Measurements from ENCODE around the gene NUPR2. TPM values are rescaled to one million over a fixed set of nuclear protein-coding genes. Genes with fewer than 3 reads are reported as not detected.

The NUPR2 gene
- total RNA-seq, 4 donors from 2014 or later: not detected

DNA sequence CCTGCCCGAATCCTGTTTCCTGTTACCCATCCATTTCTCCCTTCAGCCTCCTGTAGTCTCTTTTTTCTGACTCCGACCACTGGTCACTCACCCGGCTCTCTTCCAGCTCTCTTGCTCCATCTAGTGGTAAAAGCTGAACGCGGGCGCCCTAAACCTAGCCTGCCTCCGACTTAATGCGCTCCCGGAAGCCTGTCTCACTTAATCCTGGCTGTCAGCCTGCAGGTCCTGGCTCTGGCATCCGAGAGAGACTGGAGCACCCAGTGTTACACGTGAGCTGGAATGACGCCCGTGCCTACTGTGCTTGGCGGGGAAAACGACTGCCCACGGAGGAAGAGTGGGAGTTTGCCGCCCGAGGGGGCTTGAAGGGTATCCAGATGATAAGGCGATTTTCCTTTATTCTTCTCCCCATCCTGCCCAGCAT lies 41.8 kb downstream of the NUPR2 start:
- TF ChIP-seq, protein P1, sequence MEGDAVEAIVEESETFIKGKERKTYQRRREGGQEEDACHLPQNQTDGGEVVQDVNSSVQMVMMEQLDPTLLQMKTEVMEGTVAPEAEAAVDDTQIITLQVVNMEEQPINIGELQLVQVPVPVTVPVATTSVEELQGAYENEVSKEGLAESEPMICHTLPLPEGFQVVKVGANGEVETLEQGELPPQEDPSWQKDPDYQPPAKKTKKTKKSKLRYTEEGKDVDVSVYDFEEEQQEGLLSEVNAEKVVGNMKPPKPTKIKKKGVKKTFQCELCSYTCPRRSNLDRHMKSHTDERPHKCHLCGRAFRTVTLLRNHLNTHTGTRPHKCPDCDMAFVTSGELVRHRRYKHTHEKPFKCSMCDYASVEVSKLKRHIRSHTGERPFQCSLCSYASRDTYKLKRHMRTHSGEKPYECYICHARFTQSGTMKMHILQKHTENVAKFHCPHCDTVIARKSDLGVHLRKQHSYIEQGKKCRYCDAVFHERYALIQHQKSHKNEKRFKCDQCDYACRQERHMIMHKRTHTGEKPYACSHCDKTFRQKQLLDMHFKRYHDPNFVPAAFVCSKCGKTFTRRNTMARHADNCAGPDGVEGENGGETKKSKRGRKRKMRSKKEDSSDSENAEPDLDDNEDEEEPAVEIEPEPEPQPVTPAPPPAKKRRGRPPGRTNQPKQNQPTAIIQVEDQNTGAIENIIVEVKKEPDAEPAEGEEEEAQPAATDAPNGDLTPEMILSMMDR (IDR thresholded peaks at IDR 0.05; ENCODE audit: low read depth): no peak

Other genes starting within 250 kb of the NUPR2 start
- gene ZNF713, start 229.0 kb downstream of the NUPR2 start, total RNA-seq: 1 to 10 TPM; 1.3 to 3.8 (median 3.2) TPM
- 10 to 100 TPM in 1 of 4 donors, 1 to 10 TPM in 3; 5.1 to 10.1 (median 6.0) TPM for gene MRPS17, start 164.5 kb downstream of the NUPR2 start, total RNA-seq
- 10 to 100 TPM; 56.9 to 79.9 (median 69.8) TPM for gene NIPSNAP2, start 151.8 kb downstream of the NUPR2 start, total RNA-seq
- 10 to 100 TPM; 11.2 to 23.0 (median 13.2) TPM for gene PSPH, start 65.0 kb downstream of the NUPR2 start, total RNA-seq
- 100 to 1,000 TPM in 1 of 4 donors, 10 to 100 TPM in 3; 75.1 to 133 (median 89.5) TPM for gene CCT6A, start 64.7 kb downstream of the NUPR2 start, total RNA-seq
- 100 to 1,000 TPM in 3 of 4 donors, 10 to 100 TPM in 1; 79.1 to 169 (median 118) TPM for gene SUMF2, start 52.1 kb downstream of the NUPR2 start, total RNA-seq
- gene PHKG1, start 23.5 kb downstream of the NUPR2 start, total RNA-seq: 1 to 10 TPM in 3 of 4 donors, not detected in 1; 1.1 to 4.2 (median 3.9) TPM
- 100 to 1,000 TPM; 252 to 344 (median 293) TPM for gene CHCHD2, start 9.9 kb downstream of the NUPR2 start, total RNA-seq